AG04449 (cell line): ENCODE results near the gene CABLES1.

Source experiments
- CTCF ChIA-PET: fragments of 350-600 bp; formaldehyde crosslinking; extraction: SDS; loops from one replicate; lab custom pipeline; 2021; ENCODE audit warnings: antibody characterized with exemption; lab: Yijun Ruan, JAX
- POLR2A ChIA-PET: fragments of 400-600, 350-600 bp; formaldehyde crosslinking; extraction: SDS; loops from one replicate; lab custom pipeline; 2020; ENCODE audit warnings: antibody characterized with exemption, inconsistent platforms; lab: Yijun Ruan, JAX
- DNase-seq: peaks from one replicate; pipeline ENCODE4 v3.0.0-alpha.2; 2010; ENCODE audit warnings: low read depth, low spot score
- H3K4me3 ChIP-seq: 2 replicates; pipeline ENCODE4 v1.5.1; 2011; ENCODE audit warnings: low read depth, mild to moderate bottlenecking, control low read depth, low read length
- CTCF ChIP-seq: IDR thresholded peaks from one replicate; pipeline ENCODE4 v1.5.1; 2011; ENCODE audit warnings: mild to moderate bottlenecking, moderate library complexity, low read length, control low read depth, inconsistent platforms; ENCODE audit not compliant: insufficient read depth; ENCODE audit errors: missing control alignments

Gene CABLES1

GRCh38 chr18:23176701-23177432 is 41.6 kb downstream of the CABLES1 start:
- DNase-seq, result no peak
- CTCF ChIA-PET, result no interaction called here
- POLR2A ChIA-PET, result no interaction called here

GRCh38 chr18:23177433-23178072 is 42.3 kb downstream of the CABLES1 start:
- DNase-seq, result no peak
- ChIA-PET CTCF (no interaction called here), POLR2A (no interaction called here)
- H3K4me3 ChIP-seq, result no peak overlapping the region
- TF ChIP-seq CTCF, result no peak

More at GRCh38 chr18:23176701-23177432, 41.6 kb downstream of the CABLES1 start:
- TF ChIP-seq CTCF, result no peak
- H3K4me3 ChIP-seq, result no peak overlapping the region

- CTCF ChIA-PET, result no interaction called here
- TF ChIP-seq CTCF, result no peak
Measured at GRCh38 chr18:23178201-23178600, 42.9 kb downstream of the CABLES1 start.

GRCh38 chr18:23178661-23179081 is 43.4 kb downstream of the CABLES1 start:
- no peak for TF ChIP-seq CTCF
- H3K4me3 ChIP-seq, result no peak overlapping the region
- DNase-seq, result no peak
- ChIA-PET POLR2A (no interaction called here), CTCF (no interaction called here)

More at GRCh38 chr18:23178201-23178600, 42.9 kb downstream of the CABLES1 start:
- H3K4me3 ChIP-seq, result no peak overlapping the region
- no peak for DNase-seq
- POLR2A ChIA-PET, result no interaction called here

GRCh38 chr18:23179416-23179815 is 44.1 kb downstream of the CABLES1 start:
- ChIA-PET CTCF (interaction anchor here (0.8 to 1.2 kb wide), 4 partner anchors 22 to 200 kb away, joined by 3 read pairs; no protein-coding TSS in a partner anchor), POLR2A (no interaction called here)
- DNase-seq, result no peak
- no peak overlapping the region for H3K4me3 ChIP-seq
- no peak for TF ChIP-seq CTCF

- CTCF ChIA-PET, result interaction anchor here (1.0 to 1.2 kb wide), 2 partner anchors 10 to 51 kb away, joined by 3 to 4 read pairs; no protein-coding TSS in a partner anchor
- POLR2A ChIA-PET, result no interaction called here
- no peak for DNase-seq
Measured at GRCh38 chr18:23181547-23181946, 46.3 kb downstream of the CABLES1 start.

More at GRCh38 chr18:23181547-23181946, 46.3 kb downstream of the CABLES1 start:
- no peak for TF ChIP-seq CTCF
- H3K4me3 ChIP-seq, result no peak overlapping the region
